Loucy (cell line): ENCODE data around the gene RPL29.

Experiments
- H2AFZ ChIP-seq: fragments of 200-600 bp; sonication (generic); 2 replicates; pipeline ENCODE4 v1.6.0; 2016; ENCODE audit warnings: antibody characterized with exemption, mild to moderate bottlenecking, low read length, moderate library complexity
- H3F3A ChIP-seq: fragments of 200-600 bp; 2 replicates; pipeline ENCODE4 v1.6.0; 2016; ENCODE audit warnings: antibody characterized with exemption, low read depth, mild to moderate bottlenecking
- H3K27me3 ChIP-seq: fragments of 200-600 bp; sonication (generic); 2 replicates; pipeline ENCODE4 v1.6.1; 2014; ENCODE audit warnings: low read length, mild to moderate bottlenecking; ENCODE audit not compliant: insufficient read depth, poor library complexity, severe bottlenecking
- H3K36me3 ChIP-seq: fragments of 200-600 bp; sonication (generic); 2 replicates; pipeline ENCODE4 v1.6.1; 2016; ENCODE audit warnings: low read length; ENCODE audit not compliant: insufficient read depth
- H3K4me1 ChIP-seq: fragments of 200-600 bp; sonication (generic); 2 replicates; pipeline ENCODE4 v1.5.1; 2014; ENCODE audit warnings: low read length, mild to moderate bottlenecking; ENCODE audit not compliant: insufficient read depth, poor library complexity, severe bottlenecking
- H3K4me2 ChIP-seq: fragments of 200-600 bp; sonication (generic); 2 replicates; pipeline ENCODE4 v1.6.0; 2014; ENCODE audit warnings: antibody characterized with exemption, low read length, low read depth, mild to moderate bottlenecking; ENCODE audit not compliant: poor library complexity, severe bottlenecking
- H3K4me3 ChIP-seq: fragments of 200-600 bp; sonication (generic); 2 replicates; pipeline ENCODE4 v1.5.1; 2014; ENCODE audit warnings: low read length, mild to moderate bottlenecking, mixed read lengths; ENCODE audit not compliant: poor library complexity, severe bottlenecking
- H3K79me2 ChIP-seq: fragments of 200-600 bp; sonication (generic); 2 replicates; pipeline ENCODE4 v1.6.1; 2014; ENCODE audit warnings: low read length; ENCODE audit not compliant: insufficient read depth
- H3K9ac ChIP-seq: fragments of 200-600 bp; sonication (generic); 2 replicates; pipeline ENCODE4 v1.6.0; 2014; ENCODE audit warnings: mild to moderate bottlenecking, low read depth, low read length, moderate library complexity; ENCODE audit not compliant: poor library complexity, severe bottlenecking
- H3K9me2 ChIP-seq: fragments of 200-600 bp; sonication (generic); replicated peaks from 2 replicates; pipeline ENCODE4 v1.6.1; 2016; ENCODE audit warnings: low read depth, low read length, mixed read lengths
- H3K9me3 ChIP-seq: fragments of 200-600 bp; sonication (generic); 2 replicates; pipeline ENCODE4 v1.6.1; 2014; ENCODE audit warnings: mild to moderate bottlenecking, antibody characterized with exemption, low read length, low read depth; ENCODE audit not compliant: insufficient read depth
- H4K20me1 ChIP-seq: fragments of 200-600 bp; sonication (generic); 2 replicates; pipeline ENCODE4 v1.6.0; 2014; ENCODE audit warnings: antibody characterized with exemption, low read length, mild to moderate bottlenecking; ENCODE audit not compliant: insufficient read depth, poor library complexity, severe bottlenecking
- CTCF ChIP-seq: fragments of 200-600 bp; sonication (generic); conservative IDR thresholded peaks from 2 replicates; pipeline ENCODE4 v1.5.1; 2014; ENCODE audit warnings: mild to moderate bottlenecking, antibody characterized with exemption, low read length
- EZH2phosphoT487 ChIP-seq: fragments of 200-600 bp; IDR thresholded peaks from 2 replicates; pipeline ENCODE4 v1.6.1; 2018; ENCODE audit warnings: antibody characterized with exemption, mild to moderate bottlenecking, moderate library complexity, borderline replicate concordance

RPL29 gene

GRCh38 chr3:51945926-51946705 lies 49.6 kb downstream of the RPL29 start:
- Histone ChIP-seq H3K4me2 (no peak overlapping the region), H3K79me2 (peaks cover 4% of the 10 kb centered on the region), H3K9me3 (no peaks in the 10 kb centered on the region), H3K9me2 (no peaks in the 10 kb centered on the region), H2AFZ (no peak overlapping the region), H3K27me3 (no peaks in the 10 kb centered on the region), H3F3A (no peaks in the 10 kb centered on the region), H3K36me3 (no peaks in the 10 kb centered on the region), H4K20me1 (peaks cover 3% of the 10 kb centered on the region), H3K9ac (no peak overlapping the region), H3K4me3 (no peak overlapping the region), H3K4me1 (peaks cover 16% of the 10 kb centered on the region)
- TF ChIP-seq EZH2phosphoT487: no peak
- TF ChIP-seq CTCF: no peak

- Histone ChIP-seq H3K27me3 (no peaks in the 10 kb centered on the region), H3K9me2 (no peaks in the 10 kb centered on the region), H3K9me3 (no peaks in the 10 kb centered on the region), H3K79me2 (peaks cover 13% of the 10 kb centered on the region), H3K36me3 (no peaks in the 10 kb centered on the region), H3K4me2 (no peak overlapping the region), H3K4me3 (no peak overlapping the region), H3K9ac (no peak overlapping the region), H2AFZ (no peak overlapping the region), H3F3A (no peaks in the 10 kb centered on the region), H3K4me1 (peaks cover 23% of the 10 kb centered on the region), H4K20me1 (peaks cover 4% of the 10 kb centered on the region)
- TF ChIP-seq EZH2phosphoT487: no peak
- TF ChIP-seq CTCF: no peak
Observed at GRCh38 chr3:51945031-51945840, 50.5 kb downstream of the RPL29 start.

- no peaks in the 10 kb centered on the region for H3K27me3 ChIP-seq
- no peak overlapping the region for H2AFZ ChIP-seq
- no peaks in the 10 kb centered on the region for H3K9me2 ChIP-seq
- peaks cover 28% of the 10 kb centered on the region for H3K4me1 ChIP-seq
- H3K9me3 ChIP-seq: no peaks in the 10 kb centered on the region
- no peak for TF ChIP-seq CTCF
- TF ChIP-seq EZH2phosphoT487: no peak
- no peaks in the 10 kb centered on the region for H3K36me3 ChIP-seq
- peaks cover 19% of the 10 kb centered on the region for H3K79me2 ChIP-seq
- H3K9ac ChIP-seq: peak overlapping the region; percentile 93
- no peaks in the 10 kb centered on the region for H3F3A ChIP-seq
- no peak overlapping the region for H3K4me3 ChIP-seq
- peaks cover 4% of the 10 kb centered on the region for H4K20me1 ChIP-seq
- H3K4me2 ChIP-seq: no peak overlapping the region
Observed at GRCh38 chr3:51944451-51945021, 51.2 kb downstream of the RPL29 start.
